Heart left ventricle (tissue), 16 donors: ENCODE results near the gene PCDHB12. TPM values are rescaled to one million over a fixed set of nuclear protein-coding genes. Genes with fewer than 3 reads are reported as not detected.
A peak's percentile ranks its signal among the peaks of the same experiment; 100 is the strongest.
"Not testable (repeated sequence)": the region's sequence is repeated elsewhere in the genome, so short reads cannot be mapped to it uniquely, and the experiment has no call there.

Source experiments
- ATAC-seq, 4 donors: fragments of 200-7000 bp; cut with Tn5 transposase; one replicate each; pipeline ENCODE4 v1.9.1; 2020 to 2022; ENCODE audit warnings: moderate library complexity in 4 of 4, mild to moderate bottlenecking in 3 of 4, moderate number of reproducible peaks in 1 of 4
- DNase-seq, 5 donors: peaks; one replicate each; pipeline ENCODE4 v3.0.0-alpha.2; 2020
- H3K27ac ChIP-seq, 12 donors: fragments of 200-600 bp; sonication (generic) in 4 of 12; one replicate each; pipeline versions ENCODE4 v1.5.0 to v1.8.0; 2016 to 2022; ENCODE audit warnings: mild to moderate bottlenecking in 2 of 12
- H3K27me3 ChIP-seq, 9 donors: fragments of 200-600 bp; sonication (generic) in 2 of 9; one replicate each; pipeline versions ENCODE4 v1.5.1 to v1.8.0; 2016 to 2022; ENCODE audit warnings: mild to moderate bottlenecking in 3 of 9
- H3K36me3 ChIP-seq, 9 donors: fragments of 200-600 bp; sonication (generic) in 2 of 9; one replicate each; pipeline versions ENCODE4 v1.5.0 to v1.8.0; 2018 to 2022; ENCODE audit warnings: mild to moderate bottlenecking in 2 of 9
- H3K4me1 ChIP-seq, 12 donors: fragments of 200-600 bp; sonication (generic) in 4 of 12; one replicate each; pipeline versions ENCODE4 v1.5.0 to v1.8.0; 2016 to 2022; ENCODE audit warnings: mild to moderate bottlenecking in 3 of 12
- H3K4me3 ChIP-seq, 12 donors: fragments of 200-600 bp; sonication (generic) in 4 of 12; one replicate each; pipeline versions ENCODE4 v1.5.0 to v1.8.0; 2017 to 2022; ENCODE audit warnings: mild to moderate bottlenecking in 9 of 12, moderate library complexity in 4 of 12
- H3K9me3 ChIP-seq, 12 donors: fragments of 200-600 bp; sonication (generic) in 4 of 12; one replicate each; pipeline versions ENCODE4 v1.5.0 to v1.8.0; 2016 to 2022; ENCODE audit warnings: mild to moderate bottlenecking in 1 of 12
- POLR2A ChIP-seq, 2 donors: fragments of 450-650 bp; IDR thresholded peaks; one replicate each; pipeline ENCODE4 v1.6.1; 2017; ENCODE audit warnings: antibody characterized with exemption in 2 of 2, mild to moderate bottlenecking in 2 of 2, moderate library complexity in 2 of 2
- WGBS, 4 donors: extraction: QIAGEN DNeasy Blood & Tissue Kit in 2 of 4; methylation state at CpG; one replicate each; pipeline versions ENCODE4 v1.1.5 to v1.1.7; 2013 to 2018; 5-methylcytosine and 5-hydroxymethylcytosine counted together
- intact Hi-C, 10 donors: fragments of 100-400 bp; cut with DNase I; formaldehyde crosslinking; loops; one replicate each; pipeline versions ENCODE4 v1.11.1 to v1.14.2; 2022
- polyA plus RNA-seq, 2 donors: library from polyadenylated mRNA; stranded (reverse); fragments of 200-250 nt; gene quantifications; one replicate each; pipeline ENCODE4 v1.2.3, GENCODE V29; 2013
- total RNA-seq, 9 donors: library from RNA; depleted of rRNA in 2 of 9; stranded (reverse); fragments of >200 nt in 2 of 9; fragmentation: NEBNext Ultra II Directional in 3 of 9; extraction: Animal tissue kit (Norgen Biotek cat#: 25700) in 3 of 9; gene quantifications; one replicate each; pipeline versions ENCODE4 v1.1.0 to v1.2.4, GENCODE V29; 2016 to 2023
- TF ChIP-seq, protein P1 (sequence below), 12 donors: fragments of 200-600 bp; sonication (generic) in 4 of 12; IDR thresholded peaks; one replicate each; pipeline versions ENCODE4 v1.5.0 to v1.8.0; 2018 to 2022; ENCODE audit warnings: antibody characterized with exemption in 12 of 12, mild to moderate bottlenecking in 5 of 12
- donor health status: ischemic (EF 13 %, LVEDD 7.1; RV severe dilation, severe dysfunction).
- donor health status: healthy with polysubstance abuse.
- donor health status: DM: no; HTN: yes; CAD: no.
- donor health status: DM: no; HTN: no; CAD: no.
- donor health status: ischemic (EF 25% LVEDD 6.9; RV normal size, moderate dysfunction).
- donor health status: ischemic (EF 25% LVEDD 5.7; RV mildly dilated, moderate dysfunction).
- donor health status: healthy.
- donor health status: DM: yes; HTN: yes; CAD: no.
- donor health status: ischemic (EF 35%, LVEDD 5.7; RV mildly dilated, moderate dysfunction).
- donor health status: nonischemic (EF 11% LVEDD 7.7; RV severe dilation, severe dysfunction).
- donor health status: DM: yes; HTN: yes; CAD: no.
- donor health status: PGD.
- donor health status: ischemic (EF 29% LVEDD 5.4; RV normal size, mild dysfunction).
- donor health status: nonischemic (EF 23%, LVEDD 6.1; RV moderate dilation, normal function).

PCDHB12 gene
- total and polyA plus RNA-seq, 11 donors: 0.27 to 2.4 (median 0.92) TPM

DNA sequence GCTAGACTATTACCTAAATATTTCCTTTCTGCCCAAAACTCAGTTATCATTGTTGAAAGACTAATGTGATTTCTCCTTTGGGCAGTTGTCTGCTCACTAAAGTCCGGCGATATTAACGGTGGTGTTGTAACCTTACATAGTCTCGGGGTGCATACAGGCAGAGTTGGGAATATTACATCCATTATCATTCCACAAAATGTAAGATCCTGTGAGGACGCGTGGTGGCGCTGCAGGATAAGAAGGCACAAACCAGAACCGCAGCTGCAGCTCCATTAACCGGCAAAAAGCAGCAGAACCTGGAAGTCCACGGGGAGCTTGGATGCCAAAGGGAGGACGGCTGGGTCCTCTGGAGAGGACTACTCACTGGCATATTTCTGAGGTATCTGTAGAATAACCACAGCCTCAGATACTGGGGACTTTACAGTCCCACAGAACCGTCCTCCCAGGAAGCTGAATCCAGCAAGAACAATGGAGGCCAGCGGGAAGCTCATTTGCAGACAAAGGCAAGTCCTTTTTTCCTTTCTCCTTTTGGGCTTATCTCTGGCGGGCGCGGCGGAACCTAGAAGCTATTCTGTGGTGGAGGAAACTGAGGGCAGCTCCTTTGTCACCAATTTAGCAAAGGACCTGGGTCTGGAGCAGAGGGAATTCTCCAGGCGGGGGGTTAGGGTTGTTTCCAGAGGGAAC is 5.3 kb downstream of the PCDHB12 start, which contains the start of gene PCDHB13:
Gene PCDHB13 (plus strand): TSS at position 264 of the 684 bp plus-strand sequence. CDS start 205 bp downstream, at position 469.
- not testable (repeated sequence) for H3K27me3 ChIP-seq, H3K4me1 ChIP-seq, H3K27ac ChIP-seq, H3K36me3 ChIP-seq
- TF ChIP-seq, protein P1, sequence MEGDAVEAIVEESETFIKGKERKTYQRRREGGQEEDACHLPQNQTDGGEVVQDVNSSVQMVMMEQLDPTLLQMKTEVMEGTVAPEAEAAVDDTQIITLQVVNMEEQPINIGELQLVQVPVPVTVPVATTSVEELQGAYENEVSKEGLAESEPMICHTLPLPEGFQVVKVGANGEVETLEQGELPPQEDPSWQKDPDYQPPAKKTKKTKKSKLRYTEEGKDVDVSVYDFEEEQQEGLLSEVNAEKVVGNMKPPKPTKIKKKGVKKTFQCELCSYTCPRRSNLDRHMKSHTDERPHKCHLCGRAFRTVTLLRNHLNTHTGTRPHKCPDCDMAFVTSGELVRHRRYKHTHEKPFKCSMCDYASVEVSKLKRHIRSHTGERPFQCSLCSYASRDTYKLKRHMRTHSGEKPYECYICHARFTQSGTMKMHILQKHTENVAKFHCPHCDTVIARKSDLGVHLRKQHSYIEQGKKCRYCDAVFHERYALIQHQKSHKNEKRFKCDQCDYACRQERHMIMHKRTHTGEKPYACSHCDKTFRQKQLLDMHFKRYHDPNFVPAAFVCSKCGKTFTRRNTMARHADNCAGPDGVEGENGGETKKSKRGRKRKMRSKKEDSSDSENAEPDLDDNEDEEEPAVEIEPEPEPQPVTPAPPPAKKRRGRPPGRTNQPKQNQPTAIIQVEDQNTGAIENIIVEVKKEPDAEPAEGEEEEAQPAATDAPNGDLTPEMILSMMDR (IDR thresholded peaks at IDR 0.05): peak in 10 of 12 donors; percentile 16 to 62 (median 48)
- WGBS, 4 donors: 5 to 11% (median 6%) methylated on average over 9 to 15 of the region's 18 CpGs
- peak; percentile 80 to 93 (median 83) for ATAC-seq
- intact Hi-C loops: loop anchor here in 2 of 10 donors (5.0 to 10.0 kb wide), 2 partner anchors 351 to 354 kb away; no protein-coding TSS in a partner anchor
- Histone ChIP-seq H3K4me3 (peak within 1 kb of the TSS in 10 of 12 donors; percentile 18 to 49 (median 37)), H3K9me3 (peaks cover 0 to 91% (median 48%) of the 10 kb centered on the region in 12 donors)
- DNase-seq: peak in 4 of 5 donors; percentile 29 to 77 (median 64)

DNA sequence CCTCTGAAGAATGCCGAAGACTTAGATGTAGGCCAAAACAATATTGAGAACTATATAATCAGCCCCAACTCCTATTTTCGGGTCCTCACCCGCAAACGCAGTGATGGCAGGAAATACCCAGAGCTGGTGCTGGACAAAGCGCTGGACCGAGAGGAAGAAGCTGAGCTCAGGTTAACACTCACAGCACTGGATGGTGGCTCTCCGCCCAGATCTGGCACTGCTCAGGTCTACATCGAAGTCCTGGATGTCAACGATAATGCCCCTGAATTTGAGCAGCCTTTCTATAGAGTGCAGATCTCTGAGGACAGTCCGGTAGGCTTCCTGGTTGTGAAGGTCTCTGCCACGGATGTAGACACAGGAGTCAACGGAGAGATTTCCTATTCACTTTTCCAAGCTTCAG is 6.1 kb downstream of the PCDHB12 start:
- intact Hi-C loops: loop anchor here in 2 of 10 donors (5.0 to 10.0 kb wide), 2 partner anchors 350 to 353 kb away; no protein-coding TSS in a partner anchor
- peak in 1 of 4 donors; percentile 31 for ATAC-seq
- peaks cover 0 to 91% (median 50%) of the 10 kb centered on the region in 12 donors for H3K9me3 ChIP-seq
- WGBS, 4 donors: 47 to 61% (median 57%) methylated on average over 10 to 12 of the region's 12 CpGs
- H3K4me3 ChIP-seq: peak overlapping the region in 3 of 12 donors; percentile 10 to 28 (median 27)
- not testable (repeated sequence) for H3K27me3 ChIP-seq, H3K4me1 ChIP-seq, DNase-seq, H3K36me3 ChIP-seq, H3K27ac ChIP-seq

DNA sequence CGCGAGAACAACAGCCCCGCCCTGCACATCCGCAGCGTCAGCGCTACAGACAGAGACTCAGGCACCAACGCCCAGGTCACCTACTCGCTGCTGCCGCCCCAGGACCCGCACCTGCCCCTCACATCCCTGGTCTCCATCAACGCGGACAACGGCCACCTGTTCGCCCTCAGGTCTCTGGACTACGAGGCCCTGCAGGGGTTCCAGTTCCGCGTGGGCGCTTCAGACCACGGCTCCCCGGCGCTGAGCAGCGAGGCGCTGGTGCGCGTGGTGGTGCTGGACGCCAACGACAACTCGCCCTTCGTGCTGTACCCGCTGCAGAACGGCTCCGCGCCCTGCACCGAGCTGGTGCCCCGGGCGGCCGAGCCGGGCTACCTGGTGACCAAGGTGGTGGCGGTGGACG is 7.0 kb downstream of the PCDHB12 start:
- not testable (repeated sequence) for H3K27me3 ChIP-seq, H3K4me3 ChIP-seq, DNase-seq, H3K4me1 ChIP-seq, ATAC-seq, H3K36me3 ChIP-seq, H3K27ac ChIP-seq
- WGBS, 4 donors: 20 to 51% (median 36%) methylated on average over 11 to 35 of the region's 40 CpGs
- intact Hi-C loops: loop anchor here in 1 of 10 donors (10.0 kb wide), 1 partner anchor 349 kb away; no protein-coding TSS in a partner anchor
- H3K9me3 ChIP-seq: peaks cover 0 to 91% (median 53%) of the 10 kb centered on the region in 12 donors

DNA sequence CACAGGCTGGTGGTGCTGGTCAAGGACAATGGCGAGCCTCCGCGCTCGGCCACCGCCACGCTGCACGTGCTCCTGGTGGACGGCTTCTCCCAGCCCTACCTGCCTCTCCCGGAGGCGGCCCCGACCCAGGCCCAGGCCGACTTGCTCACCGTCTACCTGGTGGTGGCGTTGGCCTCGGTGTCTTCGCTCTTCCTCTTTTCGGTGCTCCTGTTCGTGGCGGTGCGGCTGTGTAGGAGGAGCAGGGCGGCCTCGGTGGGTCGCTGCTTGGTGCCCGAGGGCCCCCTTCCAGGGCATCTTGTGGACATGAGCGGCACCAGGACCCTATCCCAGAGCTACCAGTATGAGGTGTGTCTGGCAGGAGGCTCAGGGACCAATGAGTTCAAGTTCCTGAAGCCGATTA is 7.5 kb downstream of the PCDHB12 start:
- DNase-seq, ATAC-seq, H3K36me3 ChIP-seq, H3K4me1 ChIP-seq, H3K4me3 ChIP-seq, H3K27ac ChIP-seq, H3K27me3 ChIP-seq: not testable (repeated sequence)
- intact Hi-C loops: loop anchor here in 1 of 10 donors (10.0 kb wide), 1 partner anchor 349 kb away; no protein-coding TSS in a partner anchor
- WGBS, 4 donors: 32 to 47% (median 36%) methylated on average over 3 to 21 of the region's 26 CpGs
- peaks cover 0 to 92% (median 56%) of the 10 kb centered on the region in 12 donors for H3K9me3 ChIP-seq

DNA sequence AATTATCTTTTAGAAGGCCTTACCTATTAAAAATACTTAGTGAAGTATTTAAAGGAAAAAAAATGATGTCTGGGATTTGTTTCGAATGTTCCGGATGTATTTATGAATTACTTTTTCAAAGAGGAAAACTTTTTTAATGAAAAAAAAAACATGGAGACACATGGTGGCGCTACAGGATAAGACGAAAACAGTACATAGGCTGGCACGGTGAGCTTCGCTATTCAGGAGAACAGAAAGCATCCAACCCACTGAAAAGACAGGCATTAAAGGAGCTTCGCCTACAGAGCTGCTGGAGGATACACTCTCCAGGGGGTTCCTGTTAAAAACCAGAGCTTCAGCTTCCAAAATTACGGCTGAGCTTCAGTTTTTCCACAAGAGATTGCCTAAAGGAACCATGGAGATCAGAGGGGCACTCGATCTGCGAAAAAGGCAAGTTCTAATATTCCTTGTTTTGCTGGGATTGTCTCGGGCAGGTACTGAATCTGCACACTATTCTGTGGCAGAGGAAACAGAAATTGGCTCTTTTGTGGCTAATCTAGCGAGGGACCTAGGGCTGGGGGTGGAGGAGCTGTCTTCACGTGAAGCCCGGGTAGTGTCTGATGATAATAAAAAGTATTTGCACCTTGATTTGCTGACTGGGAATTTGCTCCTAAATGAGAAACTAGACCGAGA is 14.7 kb downstream of the PCDHB12 start, which contains the start of gene PCDHB14:
Gene PCDHB14 (plus strand): TSS at position 232 of the 672 bp plus-strand sequence. CDS start 163 bp downstream, at position 395.
- intact Hi-C loops: loop anchor here in 3 of 10 donors (5.0 to 10.0 kb wide), 2 partner anchors 112 to 339 kb away; partner anchors contain the start of genes PCDHGA1 (in 1 of the 3) and PCDHGA2 (in 1 of the 3)
- H3K27me3 ChIP-seq: no peaks in the 10 kb centered on the region
- peak within 1 kb of the TSS in 10 of 12 donors; percentile 15 to 43 (median 30) for H3K4me3 ChIP-seq
- peaks cover 0 to 4% (median 0%) of the 10 kb centered on the region in 9 donors for H3K36me3 ChIP-seq
- WGBS, 4 donors: 24 to 36% (median 31%) methylated on average over 15 of the region's 15 CpGs
- no peak for TF ChIP-seq POLR2A (IDR thresholded peaks at IDR 0.05)
- TF ChIP-seq, protein P1 (IDR thresholded peaks at IDR 0.05): peak in 6 of 12 donors; percentile 17 to 41 (median 30)
- H3K27ac ChIP-seq: no peak within 1 kb of the TSS
- peak in 2 of 4 donors; percentile 43 to 57 for ATAC-seq
- no peak for DNase-seq
- H3K4me1 ChIP-seq: no peaks in the 10 kb centered on the region
- H3K9me3 ChIP-seq: peaks cover 0 to 99% (median 71%) of the 10 kb centered on the region in 12 donors

DNA sequence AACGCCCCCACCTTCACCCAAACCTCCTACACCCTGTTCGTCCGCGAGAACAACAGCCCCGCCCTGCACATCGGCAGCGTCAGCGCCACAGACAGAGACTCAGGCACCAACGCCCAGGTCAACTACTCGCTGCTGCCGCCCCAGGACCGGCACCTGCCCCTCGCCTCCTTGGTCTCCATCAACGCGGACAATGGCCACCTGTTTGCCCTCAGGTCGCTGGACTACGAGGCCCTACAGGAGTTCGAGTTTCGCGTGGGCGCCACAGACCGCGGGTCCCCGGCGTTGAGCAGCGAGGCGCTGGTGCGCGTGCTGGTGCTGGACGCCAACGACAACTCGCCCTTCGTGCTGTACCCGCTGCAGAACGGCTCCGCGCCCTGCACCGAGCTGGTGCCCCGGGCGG is 16.3 kb downstream of the PCDHB12 start:
- intact Hi-C loops: loop anchor here in 3 of 10 donors (5.0 to 10.0 kb wide), 2 partner anchors 110 to 337 kb away; partner anchors contain the start of genes PCDHGA1 (in 1 of the 3) and PCDHGA2 (in 1 of the 3)
- WGBS, 4 donors: 18 to 20% (median 19%) methylated on average over 5 to 35 of the region's 40 CpGs

DNA sequence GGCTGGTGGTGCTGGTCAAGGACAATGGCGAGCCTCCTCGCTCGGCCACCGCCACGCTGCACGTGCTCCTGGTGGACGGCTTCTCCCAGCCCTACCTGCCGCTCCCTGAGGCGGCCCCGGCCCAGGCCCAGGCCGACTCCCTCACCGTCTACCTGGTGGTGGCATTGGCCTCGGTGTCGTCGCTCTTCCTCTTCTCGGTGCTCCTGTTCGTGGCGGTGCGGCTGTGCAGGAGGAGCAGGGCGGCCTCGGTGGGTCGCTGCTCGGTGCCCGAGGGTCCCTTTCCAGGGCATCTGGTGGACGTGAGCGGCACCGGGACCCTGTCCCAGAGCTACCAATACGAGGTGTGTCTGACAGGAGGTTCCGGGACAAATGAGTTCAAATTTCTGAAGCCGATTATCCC is 16.9 kb downstream of the PCDHB12 start:
- not testable (repeated sequence) for H3K4me3 ChIP-seq, DNase-seq, H3K4me1 ChIP-seq, H3K27ac ChIP-seq, H3K36me3 ChIP-seq, ATAC-seq, H3K27me3 ChIP-seq
- WGBS, 4 donors: 26 to 39% (median 30%) methylated on average over 15 to 30 of the region's 30 CpGs
- peaks cover 0 to 97% (median 61%) of the 10 kb centered on the region in 12 donors for H3K9me3 ChIP-seq
- intact Hi-C loops: loop anchor here in 1 of 10 donors (10.0 kb wide), 1 partner anchor 109 kb away; the partner anchor contains the start of genes PCDHGA1 and PCDHGA2

More for the DNA sequence above, 16.3 kb downstream of the PCDHB12 start:
- H3K4me1 ChIP-seq, DNase-seq, H3K4me3 ChIP-seq, H3K27me3 ChIP-seq, H3K27ac ChIP-seq, H3K36me3 ChIP-seq, ATAC-seq: not testable (repeated sequence)
- peaks cover 0 to 96% (median 61%) of the 10 kb centered on the region in 12 donors for H3K9me3 ChIP-seq
